IMR-90 (cell line): ENCODE results near the gene AGTPBP1. TPM values are rescaled to one million over a fixed set of nuclear protein-coding genes. Genes with fewer than 3 reads are reported as not detected.

Experiments used
- ATAC-seq: fragments of 200-7000 bp; cut with Tn5 transposase; 2 replicates; pipeline ENCODE4 v1.9.1; 2020; ENCODE audit warnings: low read depth, mild to moderate bottlenecking, moderate library complexity
- BruUV-seq: library from RNA; stranded (reverse); fragments of 400-500 nt; replicated peaks from 2 replicates; lab custom pipeline; 2021; lab: Mats Ljungman, UMichigan
- CTCF ChIA-PET: fragments of 300-600 bp; formaldehyde crosslinking; extraction: SDS; loops from one replicate; lab custom pipeline; 2021; ENCODE audit warnings: antibody characterized with exemption; lab: Yijun Ruan, JAX
- POLR2A ChIA-PET: fragments of 300-600 bp; sonication (Branson Sonifier 250); formaldehyde crosslinking; loops from one replicate; lab custom pipeline; 2022; ENCODE audit warnings: antibody characterized with exemption; ENCODE audit not compliant: unreplicated experiment; lab: Charles Lee
- DNase-seq: peaks from one replicate; pipeline ENCODE4 v3.0.0; 2013
- H2AFZ ChIP-seq: replicated peaks from 2 replicates; pipeline ENCODE3; 2013; ENCODE audit warnings: low read length, mild to moderate bottlenecking; ENCODE audit not compliant: poor library complexity
- H2AK5ac ChIP-seq: 2 replicates; pipeline ENCODE4 v1.6.1; 2013; ENCODE audit warnings: low read depth, low read length, inconsistent platforms
- H2AK9ac ChIP-seq: replicated peaks from 2 replicates; pipeline ENCODE3; 2013; ENCODE audit warnings: mild to moderate bottlenecking, low read depth, low read length, moderate library complexity; ENCODE audit not compliant: poor library complexity
- H2BK120ac ChIP-seq: 2 replicates; pipeline ENCODE4 v1.6.1; 2013; ENCODE audit warnings: low read depth, low read length, inconsistent platforms
- H2BK15ac ChIP-seq: 3 replicates; pipeline ENCODE4 v1.6.1; 2013; ENCODE audit warnings: low read depth, low read length, inconsistent platforms
- H2BK20ac ChIP-seq: 2 replicates; pipeline ENCODE4 v1.6.1; 2013; ENCODE audit warnings: low read depth, mild to moderate bottlenecking, inconsistent platforms, low read length, moderate library complexity
- H2BK5ac ChIP-seq: 2 replicates; pipeline ENCODE4 v1.6.1; 2013; ENCODE audit warnings: mild to moderate bottlenecking, low read depth, low read length, inconsistent platforms; ENCODE audit not compliant: poor library complexity, severe bottlenecking
- H3K14ac ChIP-seq: replicated peaks from 2 replicates; pipeline ENCODE4 v1.6.1; 2013; ENCODE audit warnings: low read depth, low read length, inconsistent platforms
- H3K18ac ChIP-seq: 2 replicates; pipeline ENCODE4 v1.6.1; 2013; ENCODE audit warnings: low read depth, low read length, control low read depth
- H3K23ac ChIP-seq: 2 replicates; pipeline ENCODE4 v1.6.1; 2013; ENCODE audit warnings: low read depth, low read length, inconsistent platforms
- H3K27ac ChIP-seq: 2 replicates; pipeline ENCODE4 v1.5.1; 2013; ENCODE audit warnings: mild to moderate bottlenecking, control low read depth, low read length; ENCODE audit not compliant: insufficient read depth
- H3K27me3 ChIP-seq: 2 replicates; pipeline ENCODE4 v1.6.1; 2013; ENCODE audit warnings: low read length; ENCODE audit not compliant: control insufficient read depth, insufficient read depth
- H3K36me3 ChIP-seq: 2 replicates; pipeline ENCODE4 v1.6.1; 2013; ENCODE audit warnings: low read length, mixed read lengths; ENCODE audit not compliant: control insufficient read depth, insufficient read depth
- H3K4ac ChIP-seq: 2 replicates; pipeline ENCODE4 v1.6.1; 2013; ENCODE audit warnings: low read depth, low read length, inconsistent platforms
- H3K4me1 ChIP-seq: 2 replicates; pipeline ENCODE4 v1.6.1; 2013; ENCODE audit warnings: low read length, mixed read lengths; ENCODE audit not compliant: control insufficient read depth, insufficient read depth
- H3K4me2 ChIP-seq: 2 replicates; pipeline ENCODE4 v1.6.1; 2013; ENCODE audit warnings: low read depth, mild to moderate bottlenecking, control low read depth, low read length, moderate library complexity
- H3K4me3 ChIP-seq: 2 replicates; pipeline ENCODE4 v1.5.1; 2013; ENCODE audit warnings: low read depth, mild to moderate bottlenecking, control low read depth, low read length, moderate library complexity; ENCODE audit not compliant: insufficient read depth
- H3K56ac ChIP-seq: 2 replicates; pipeline ENCODE4 v1.6.1; 2013; ENCODE audit warnings: low read length, inconsistent platforms; ENCODE audit not compliant: insufficient read depth; ENCODE audit errors: extremely low read depth
- H3K79me1 ChIP-seq, 2 experiments: 2 replicates each; pipeline ENCODE4 v1.6.1; 2013; ENCODE audit warnings: low read length in 2 of 2, inconsistent platforms in 1 of 2, low read depth in 1 of 2
- H3K9ac ChIP-seq: 2 replicates; pipeline ENCODE4 v1.6.1; 2013; ENCODE audit warnings: low read depth, low read length, control low read depth
- H3K9me1 ChIP-seq: 2 replicates; pipeline ENCODE4 v1.6.1; 2013; ENCODE audit warnings: low read length, inconsistent platforms; ENCODE audit not compliant: insufficient read depth
- H3K9me3 ChIP-seq: 2 replicates; pipeline ENCODE4 v1.6.1; 2013; ENCODE audit warnings: low read length; ENCODE audit not compliant: control insufficient read depth, insufficient read depth
- H4K20me1 ChIP-seq: 2 replicates; pipeline ENCODE4 v1.6.1; 2013; ENCODE audit warnings: low read length, inconsistent platforms; ENCODE audit not compliant: insufficient read depth
- H4K5ac ChIP-seq: 2 replicates; pipeline ENCODE4 v1.6.1; 2013; ENCODE audit warnings: mild to moderate bottlenecking, low read depth, low read length, control low read depth
- H4K8ac ChIP-seq, 2 experiments: 2 replicates each; pipeline ENCODE4 v1.6.1; 2013; ENCODE audit warnings: low read depth in 2 of 2, low read length in 2 of 2, control low read depth in 1 of 2, inconsistent platforms in 1 of 2
- H4K91ac ChIP-seq: 2 replicates; pipeline ENCODE4 v1.6.1; 2013; ENCODE audit warnings: low read depth, low read length, inconsistent platforms; ENCODE audit not compliant: insufficient read depth
- BHLHE40 ChIP-seq: fragments of 150-350 bp; IDR thresholded peaks from 2 replicates; pipeline ENCODE4 v1.6.1; 2016; ENCODE audit warnings: mild to moderate bottlenecking, low read depth, low read length
- CEBPB ChIP-seq: IDR thresholded peaks from 2 replicates; pipeline ENCODE4 v1.6.1; 2012; ENCODE audit warnings: low read depth, low read length, improper control_type of control experiment
- FOS ChIP-seq: fragments of 150-350 bp; IDR thresholded peaks from 2 replicates; pipeline ENCODE4 v1.6.1; 2016; ENCODE audit warnings: low read depth, low read length
- MAFK ChIP-seq: IDR thresholded peaks from 2 replicates; pipeline ENCODE4 v1.6.1; 2012; ENCODE audit warnings: low read depth, low read length, improper control_type of control experiment
- MAZ ChIP-seq: IDR thresholded peaks from 2 replicates; pipeline ENCODE4 v1.6.1; 2012; ENCODE audit warnings: low read depth, mild to moderate bottlenecking, low read length, improper control_type of control experiment, moderate library complexity, borderline replicate concordance
- MXI1 ChIP-seq: IDR thresholded peaks from 2 replicates; pipeline ENCODE4 v1.6.1; 2012; ENCODE audit warnings: low read depth, mild to moderate bottlenecking, low read length, moderate library complexity, borderline replicate concordance
- NFE2L2 ChIP-seq: fragments of 150-350 bp; IDR thresholded peaks from 2 replicates; pipeline ENCODE4 v1.6.1; 2016; ENCODE audit warnings: low read depth, mild to moderate bottlenecking, low read length
- POLR2A ChIP-seq: IDR thresholded peaks from 2 replicates; pipeline ENCODE4 v1.6.1; 2012; ENCODE audit warnings: mild to moderate bottlenecking, low read depth, low read length
- RAD21 ChIP-seq: IDR thresholded peaks from 2 replicates; pipeline ENCODE4 v1.6.1; 2012; ENCODE audit warnings: low read length, improper control_type of control experiment
- RCOR1 ChIP-seq: IDR thresholded peaks from 2 replicates; pipeline ENCODE4 v1.6.1; 2012; ENCODE audit warnings: mild to moderate bottlenecking, low read length, improper control_type of control experiment; ENCODE audit not compliant: insufficient replicate concordance
- RFX5 ChIP-seq: IDR thresholded peaks from 2 replicates; pipeline ENCODE4 v1.8.0; 2012; ENCODE audit warnings: low read depth, mild to moderate bottlenecking, low read length, moderate library complexity
- WGBS, 2 experiments: methylation state at CpG; one replicate each; pipeline versions ENCODE4 v1.1.5 to v1.1.7; 2013; ENCODE audit warnings: missing lambda C conversion rate in 2 of 2; ENCODE audit not compliant: insufficient read length in 1 of 2; ENCODE audit errors: extremely low coverage in 2 of 2; 5-methylcytosine and 5-hydroxymethylcytosine counted together
- dilution Hi-C: fragments of 300-500 bp; cut with HindIII; formaldehyde crosslinking; loops from one replicate; pipeline ENCODE4 v1.14.3; 2018; ENCODE audit warnings: low sequenced_read_pairs; ENCODE audit not compliant: unreplicated experiment
- in situ Hi-C: fragments of 300-500 bp; cut with MboI; formaldehyde crosslinking; loops from 3 replicates; pipeline ENCODE4 v1.14.3; 2019; ENCODE audit warnings: low sequenced_read_pairs, inconsistent platforms, mixed read lengths
- intact Hi-C: fragments of 100-400 bp; cut with micrococcal nuclease; formaldehyde crosslinking; loops from 2 replicates; pipeline ENCODE4 v1.10.0; 2022
- polyA plus RNA-seq, 3 experiments: library from polyadenylated mRNA; depleted of rRNA; stranded (reverse); fragments of >200 nt; gene quantifications; 2 replicates each; pipeline ENCODE4 v1.2.3, GENCODE V29; 2012; ENCODE audit warnings: low replicate concordance in 1 of 3
- total RNA-seq: library from RNA; depleted of rRNA; stranded (reverse); fragments of >200 nt; gene quantifications from 2 replicates; pipeline ENCODE4 v1.2.3, GENCODE V29; 2012
- TF ChIP-seq, protein P1 (sequence below): conservative IDR thresholded peaks from 2 replicates; pipeline ENCODE4 v1.5.1; 2012; ENCODE audit warnings: mild to moderate bottlenecking, low read depth, low read length, improper control_type of control experiment

AGTPBP1 gene
- total and polyA plus RNA-seq, 2 of the 4 experiments (the other 2 are of a cell fraction): 3.3 to 9.0 TPM

DNA sequence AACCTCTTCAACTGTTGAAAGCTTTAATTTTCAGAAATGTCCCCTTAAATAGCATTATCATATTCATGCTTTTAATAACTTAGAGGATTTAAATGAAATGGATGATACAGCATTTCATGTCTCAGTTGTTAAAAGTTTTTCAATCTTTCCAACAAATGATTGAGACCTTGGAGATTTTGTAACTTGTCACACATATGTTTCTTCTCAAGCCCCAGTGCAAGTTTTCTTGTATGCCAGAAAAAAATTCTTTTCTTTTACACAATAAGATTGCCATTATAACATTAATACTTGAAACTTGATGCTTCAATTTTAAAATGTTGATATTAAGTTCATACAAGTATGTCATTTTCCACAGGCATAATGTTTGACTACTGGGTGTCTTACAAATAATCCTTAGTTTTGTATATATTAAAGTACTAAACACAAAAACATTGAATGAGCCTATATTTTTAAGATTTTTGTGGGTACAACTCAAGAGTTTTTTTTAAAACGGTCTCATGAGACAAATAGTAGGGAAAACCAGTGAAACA, 124.5 kb downstream of the AGTPBP1 start:
- WGBS, 2 experiments: no CpG with 5 or more reads among the region's 1 CpG
- in situ Hi-C loops: no loop called here
- H2BK15ac ChIP-seq: no peak overlapping the region

More for the DNA sequence above, 124.5 kb downstream of the AGTPBP1 start:
- no peak overlapping the region for H3K18ac ChIP-seq
- H3K9me1 ChIP-seq: no peaks in the 10 kb centered on the region
- H3K4ac ChIP-seq: no peak overlapping the region
- H3K79me1 ChIP-seq: no peaks in the 10 kb centered on the region
- no peak overlapping the region for H4K8ac ChIP-seq
- no peak for DNase-seq
- H2BK120ac ChIP-seq: no peak overlapping the region
- TF ChIP-seq MAFK (no peak), NFE2L2 (no peak), RCOR1 (no peak), MXI1 (no peak), FOS (no peak), CEBPB (no peak), RFX5 (no peak), RAD21 (no peak), POLR2A (no peak), MAZ (no peak), BHLHE40 (no peak)
- TF ChIP-seq, protein P1, sequence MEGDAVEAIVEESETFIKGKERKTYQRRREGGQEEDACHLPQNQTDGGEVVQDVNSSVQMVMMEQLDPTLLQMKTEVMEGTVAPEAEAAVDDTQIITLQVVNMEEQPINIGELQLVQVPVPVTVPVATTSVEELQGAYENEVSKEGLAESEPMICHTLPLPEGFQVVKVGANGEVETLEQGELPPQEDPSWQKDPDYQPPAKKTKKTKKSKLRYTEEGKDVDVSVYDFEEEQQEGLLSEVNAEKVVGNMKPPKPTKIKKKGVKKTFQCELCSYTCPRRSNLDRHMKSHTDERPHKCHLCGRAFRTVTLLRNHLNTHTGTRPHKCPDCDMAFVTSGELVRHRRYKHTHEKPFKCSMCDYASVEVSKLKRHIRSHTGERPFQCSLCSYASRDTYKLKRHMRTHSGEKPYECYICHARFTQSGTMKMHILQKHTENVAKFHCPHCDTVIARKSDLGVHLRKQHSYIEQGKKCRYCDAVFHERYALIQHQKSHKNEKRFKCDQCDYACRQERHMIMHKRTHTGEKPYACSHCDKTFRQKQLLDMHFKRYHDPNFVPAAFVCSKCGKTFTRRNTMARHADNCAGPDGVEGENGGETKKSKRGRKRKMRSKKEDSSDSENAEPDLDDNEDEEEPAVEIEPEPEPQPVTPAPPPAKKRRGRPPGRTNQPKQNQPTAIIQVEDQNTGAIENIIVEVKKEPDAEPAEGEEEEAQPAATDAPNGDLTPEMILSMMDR: no peak
- H3K9ac ChIP-seq: no peak overlapping the region
- ATAC-seq: no peak; the same call in 1 of the 2 replicates
- H2AK9ac ChIP-seq: no peak overlapping the region
- no peak overlapping the region for H2BK5ac ChIP-seq
- H3K9me3 ChIP-seq: no peaks in the 10 kb centered on the region
- CTCF ChIA-PET: no interaction called here
- H3K23ac ChIP-seq: no peak overlapping the region
- H2BK20ac ChIP-seq: no peak overlapping the region
- no peaks in the 10 kb centered on the region for H3K36me3 ChIP-seq
- H3K14ac ChIP-seq: no peak overlapping the region
- no peak overlapping the region for H3K4me3 ChIP-seq
- no peaks in the 10 kb centered on the region for H3K27me3 ChIP-seq
- no peak overlapping the region for H3K4me2 ChIP-seq
- H3K27ac ChIP-seq: no peak overlapping the region
- no peaks in the 10 kb centered on the region; the same call in 1 of the 2 replicates for H3K4me1 ChIP-seq
- BruUV-seq: no TSS peak
- dilution Hi-C loops: no loop called here
- no peak overlapping the region for H2AFZ ChIP-seq
- intact Hi-C loops: loop anchor here (5.0 to 10.0 kb wide), 2 partner anchors 170 to 1682 kb away; no protein-coding TSS in a partner anchor
- POLR2A ChIA-PET: no interaction called here
- H4K5ac ChIP-seq: no peak overlapping the region
- no peak overlapping the region for H3K56ac ChIP-seq
- no peaks in the 10 kb centered on the region for H4K20me1 ChIP-seq
- no peak overlapping the region for H4K91ac ChIP-seq
- no peak overlapping the region for H2AK5ac ChIP-seq
